ENCODE data around the gene GCGR.
"Not testable (repeated sequence)": the region's sequence is repeated elsewhere in the genome, so short reads cannot be mapped to it uniquely, and the experiment has no call there.

Gene GCGR

GRCh38 chr17:81832608-81833159 lies 28.7 kb downstream of the GCGR start:
- no peak for DNase-seq (ENCODE audit: low read depth)

GRCh38 chr17:81833160-81833920 lies 29.4 kb downstream of the GCGR start, which contains the start of gene MCRIP1:
MCRIP1 (minus strand) TSS chr17:81833291; CDS start chr17:81824506, 8,785 bp downstream.
- peak; percentile 90 for DNase-seq (ENCODE audit: low read depth)

GRCh38 chr17:81833921-81834830 lies 30.2 kb downstream of the GCGR start:
- no peak for DNase-seq (ENCODE audit: low read depth)

GRCh38 chr17:81834831-81835267 lies 30.9 kb downstream of the GCGR start, which contains the start of gene PPP1R27:
PPP1R27 (minus strand) TSS chr17:81835050; CDS start chr17:81834953, 97 bp downstream.
- no peak for DNase-seq (ENCODE audit: low read depth)

GRCh38 chr17:81837641-81838040 lies 33.7 kb downstream of the GCGR start:
- no peak for DNase-seq (ENCODE audit: low read depth)

- no peak for DNase-seq (ENCODE audit: low read depth)
Measured at GRCh38 chr17:81838753-81839255, 34.9 kb downstream of the GCGR start.

- DNase-seq (ENCODE audit: low read depth), result no peak
Measured at GRCh38 chr17:81839301-81839700, 35.4 kb downstream of the GCGR start.

GRCh38 chr17:81840059-81840458 lies 36.1 kb downstream of the GCGR start:
- DNase-seq (ENCODE audit: low read depth), result not testable (repeated sequence)

- DNase-seq (ENCODE audit: low read depth), result no peak
Measured at GRCh38 chr17:81840826-81841778, 37.2 kb downstream of the GCGR start.

GRCh38 chr17:81841866-81842265 lies 37.9 kb downstream of the GCGR start:
- DNase-seq (ENCODE audit: low read depth), result no peak

- no peak for DNase-seq (ENCODE audit: low read depth)
Measured at GRCh38 chr17:81842378-81842724, 38.4 kb downstream of the GCGR start.

GRCh38 chr17:81842725-81843504 lies 39.0 kb downstream of the GCGR start:
- DNase-seq (ENCODE audit: low read depth), result no peak

- DNase-seq (ENCODE audit: low read depth), result no peak
Measured at GRCh38 chr17:81843713-81844326, 39.9 kb downstream of the GCGR start.

- DNase-seq (ENCODE audit: low read depth), result no peak
Measured at GRCh38 chr17:81844327-81844851, 40.4 kb downstream of the GCGR start.

- DNase-seq (ENCODE audit: low read depth), result no peak
Measured at GRCh38 chr17:81844887-81845286, 40.9 kb downstream of the GCGR start.

- DNase-seq (ENCODE audit: low read depth), result no peak
Measured at GRCh38 chr17:81845361-81845760, 41.4 kb downstream of the GCGR start.

- no peak for DNase-seq (ENCODE audit: low read depth)
Measured at GRCh38 chr17:81845881-81846742, 42.2 kb downstream of the GCGR start.

Measured in activated T-cell treated with anti-CD3 and anti-CD28 coated beads for 1 hour (primary cell).